GM12874 (cell line): ENCODE data around the gene PLCL2.

Source experiments
- CTCF ChIP-seq: IDR thresholded peaks from 2 replicates; pipeline ENCODE4 v1.5.1; 2011; ENCODE audit warnings: low read depth, mild to moderate bottlenecking, control low read depth, low read length, moderate library complexity; ENCODE audit not compliant: insufficient read depth

PLCL2 gene

DNA sequence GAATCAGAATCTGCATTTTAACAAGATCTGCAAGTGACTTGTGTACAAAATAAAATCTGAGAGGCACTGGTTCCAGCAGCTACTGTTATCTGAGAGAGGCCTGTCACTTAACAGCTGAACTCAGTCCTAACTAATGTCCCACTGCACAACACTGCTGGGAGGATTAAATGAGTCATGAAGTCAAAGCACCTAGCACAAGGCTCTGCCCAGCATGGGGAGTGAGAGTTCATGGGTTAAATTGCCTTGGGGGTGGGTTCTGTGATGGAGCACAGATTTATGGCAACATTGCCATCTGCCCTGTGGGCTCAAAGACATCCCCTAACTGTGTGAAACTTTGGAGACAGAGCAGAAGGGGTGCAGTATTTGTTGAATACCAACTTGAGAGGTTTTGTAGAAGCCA lies 250.9 kb downstream of the PLCL2 start:
- TF ChIP-seq CTCF, result no peak

GRCh38 chr3:17136136-17136721 lies 251.5 kb downstream of the PLCL2 start:
- TF ChIP-seq CTCF, result no peak

DNA sequence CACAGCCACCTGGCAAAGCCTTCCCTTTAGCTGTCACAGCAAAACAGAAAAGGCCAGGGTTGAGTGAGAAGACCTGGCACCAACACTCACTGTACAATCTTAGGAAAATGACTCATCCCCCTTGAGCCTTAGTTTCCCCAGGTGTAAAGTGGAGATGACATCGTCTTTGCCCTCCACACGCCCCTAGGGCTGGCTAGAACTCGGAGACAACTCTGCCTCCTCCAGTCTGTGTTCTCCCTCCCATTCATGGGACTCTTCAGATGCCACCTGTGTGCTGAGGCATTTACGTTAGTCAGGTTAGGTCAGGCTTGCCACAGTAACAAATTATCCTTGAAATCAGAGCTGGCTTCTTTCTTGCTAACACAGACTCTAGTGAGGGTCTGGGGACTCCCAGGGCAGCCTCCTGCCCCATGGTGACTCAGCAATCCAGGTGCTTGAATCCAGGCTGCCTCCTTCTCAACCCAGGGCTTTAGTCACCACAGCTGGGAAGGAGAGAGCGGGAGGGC lies 252.6 kb downstream of the PLCL2 start:
- TF ChIP-seq CTCF, result no peak

- no peak for TF ChIP-seq CTCF
Measured at GRCh38 chr3:17138246-17139039, 253.7 kb downstream of the PLCL2 start.
